GM19099 (cell line): ENCODE measurements around the gene CLEC4G.

ENCODE experiments used
- POLR2A ChIP-seq: IDR thresholded peaks from 3 replicates; pipeline ENCODE4 v1.6.1; 2011; ENCODE audit warnings: low read depth; ENCODE audit not compliant: insufficient read length; ENCODE audit errors: extremely low read depth

The CLEC4G gene

GRCh38 chr19:7732045-7732444, at the start of gene CLEC4G:
CLEC4G (minus strand) TSS chr19:7732110; CDS start chr19:7732102, 8 bp downstream.
- no peak for TF ChIP-seq POLR2A

GRCh38 chr19:7781157-7781556, 49.2 kb upstream of the CLEC4G start:
- no peak for TF ChIP-seq POLR2A

- TF ChIP-seq POLR2A, result no peak
Observed at GRCh38 chr19:7779631-7780486, 47.9 kb upstream of the CLEC4G start.

GRCh38 chr19:7778081-7778480, 46.2 kb upstream of the CLEC4G start:
- TF ChIP-seq POLR2A, result no peak

- no peak for TF ChIP-seq POLR2A
Observed at GRCh38 chr19:7775761-7776160, 43.9 kb upstream of the CLEC4G start.

GRCh38 chr19:7773841-7774240, 41.9 kb upstream of the CLEC4G start:
- no peak for TF ChIP-seq POLR2A

GRCh38 chr19:7772752-7773291, 40.9 kb upstream of the CLEC4G start:
- TF ChIP-seq POLR2A, result no peak

GRCh38 chr19:7771072-7771471, 39.2 kb upstream of the CLEC4G start:
- no peak for TF ChIP-seq POLR2A

- TF ChIP-seq POLR2A, result no peak
Observed at GRCh38 chr19:7769171-7769570, 37.3 kb upstream of the CLEC4G start.

- no peak for TF ChIP-seq POLR2A
Observed at GRCh38 chr19:7767487-7767886, 35.6 kb upstream of the CLEC4G start.

GRCh38 chr19:7766535-7766934, 34.6 kb upstream of the CLEC4G start:
- TF ChIP-seq POLR2A, result no peak

GRCh38 chr19:7763696-7764095, 31.8 kb upstream of the CLEC4G start:
- TF ChIP-seq POLR2A, result no peak

- no peak for TF ChIP-seq POLR2A
Observed at GRCh38 chr19:7762719-7763293, 30.9 kb upstream of the CLEC4G start, which contains the start of gene CLEC4M. CLEC4M (plus strand) TSS chr19:7763243; CDS start chr19:7763267, 24 bp downstream.

GRCh38 chr19:7759156-7759555, 27.2 kb upstream of the CLEC4G start:
- TF ChIP-seq POLR2A, result no peak

GRCh38 chr19:7757358-7757757, 25.4 kb upstream of the CLEC4G start:
- TF ChIP-seq POLR2A, result no peak

GRCh38 chr19:7756258-7756657, 24.3 kb upstream of the CLEC4G start:
- no peak for TF ChIP-seq POLR2A
